Measurements from ENCODE around the gene VTI1A. TPM values are rescaled to one million over a fixed set of nuclear protein-coding genes. Genes with fewer than 3 reads are reported as not detected.

The VTI1A gene
- total and polyA plus RNA-seq, 9 of the 15 experiments (the other 6 are each of a cell fraction or from before 2014, with no cell fraction given) = 9.3 to 21.4 (median 16.0) TPM

Small RNA genes lying within 50 kb of the gene (microRNA-seq; reads per million reads assigned to microRNA genes)
- gene MIR4295 (ENCODE audit: borderline microRNAs expressed) = not detected

Small RNA genes lying within 50 kb of the gene (small RNA-seq; reads per million reads assigned to genes)
- gene AC022018.1 = not detected
- gene MIR4295 = not detected

Other genes with a start within 250 kb of the VTI1A start
- gene TECTB, start 163.8 kb upstream of the VTI1A start, total RNA-seq (2014; rRNA removed) = not detected in 2 replicates
- gene TECTB, start 163.8 kb upstream of the VTI1A start, total RNA-seq (2014; rRNA removed; fragmentation: Illumina TruSeq; extraction: Trizol) = not detected in 2 replicates
- not detected in 2 replicates for gene TECTB, start 163.8 kb upstream of the VTI1A start, total RNA-seq (2015; rRNA removed; fragmentation: Illumina TruSeq; extraction: Trizol)
- not detected in 2 replicates for gene TECTB, start 163.8 kb upstream of the VTI1A start, total RNA-seq (2021)
- gene TECTB, start 163.8 kb upstream of the VTI1A start, polyA plus RNA-seq (2011; rRNA removed) = not detected in 2 replicates
- not detected in 2 replicates for gene TECTB, start 163.8 kb upstream of the VTI1A start, polyA plus RNA-seq (2014; fragmentation: Illumina TruSeq; extraction: Trizol)
- gene TECTB, start 163.8 kb upstream of the VTI1A start, polyA plus RNA-seq (2014; fragmentation: Nextera tagmentation; extraction: Ambion mirVana) = not detected
- not detected in 2 replicates for gene TECTB, start 163.8 kb upstream of the VTI1A start, polyA plus RNA-seq (2014; rRNA removed)
- gene ACSL5, start 73.1 kb upstream of the VTI1A start, total RNA-seq (2014; rRNA removed) = 0.45 and 0.54 TPM in 2 replicates
- 0.45 and 0.65 TPM in 2 replicates for gene ACSL5, start 73.1 kb upstream of the VTI1A start, total RNA-seq (2014; rRNA removed; fragmentation: Illumina TruSeq; extraction: Trizol)
- gene ACSL5, start 73.1 kb upstream of the VTI1A start, total RNA-seq (2015; rRNA removed; fragmentation: Illumina TruSeq; extraction: Trizol) = 1.2 and 1.4 TPM in 2 replicates
- 0.47 and 0.51 TPM in 2 replicates for gene ACSL5, start 73.1 kb upstream of the VTI1A start, total RNA-seq (2021)
- 0.82 and 1.4 TPM in 2 replicates for gene ACSL5, start 73.1 kb upstream of the VTI1A start, polyA plus RNA-seq (2011; rRNA removed)
- gene ACSL5, start 73.1 kb upstream of the VTI1A start, polyA plus RNA-seq (2014; fragmentation: Illumina TruSeq; extraction: Trizol) = 0.78 and 0.83 TPM in 2 replicates
- under 1 TPM; 0.53 to 0.55 TPM for gene ACSL5, start 73.1 kb upstream of the VTI1A start, polyA plus RNA-seq (2014; fragmentation: Nextera tagmentation; extraction: Ambion mirVana)
- gene ACSL5, start 73.1 kb upstream of the VTI1A start, polyA plus RNA-seq (2014; rRNA removed) = 0.19 and 0.51 TPM in 2 replicates
- gene ZDHHC6, start 301 bp upstream of the VTI1A start, total RNA-seq (2014; rRNA removed) = 13.6 and 14.1 TPM in 2 replicates
- gene ZDHHC6, start 301 bp upstream of the VTI1A start, total RNA-seq (2014; rRNA removed; fragmentation: Illumina TruSeq; extraction: Trizol) = 20.1 and 20.3 TPM in 2 replicates
- 25.1 and 26.0 TPM in 2 replicates for gene ZDHHC6, start 301 bp upstream of the VTI1A start, total RNA-seq (2015; rRNA removed; fragmentation: Illumina TruSeq; extraction: Trizol)
- gene ZDHHC6, start 301 bp upstream of the VTI1A start, total RNA-seq (2021) = 18.1 and 19.3 TPM in 2 replicates
- gene ZDHHC6, start 301 bp upstream of the VTI1A start, polyA plus RNA-seq (2011; rRNA removed) = 18.3 and 20.7 TPM in 2 replicates
- 18.3 and 24.0 TPM in 2 replicates for gene ZDHHC6, start 301 bp upstream of the VTI1A start, polyA plus RNA-seq (2014; fragmentation: Illumina TruSeq; extraction: Trizol)
- gene ZDHHC6, start 301 bp upstream of the VTI1A start, polyA plus RNA-seq (2014; fragmentation: Nextera tagmentation; extraction: Ambion mirVana) = 10 to 100 TPM; 21.5 to 30.1 TPM
- 28.5 and 30.5 TPM in 2 replicates for gene ZDHHC6, start 301 bp upstream of the VTI1A start, polyA plus RNA-seq (2014; rRNA removed)

Data from K562 (cell line).